Glomerular visceral epithelial cell (primary cell): Measurements from ENCODE around the gene CNNM4.

ENCODE experiments used
- DNase-seq: peaks from one replicate; pipeline ENCODE4 v3.0.0-alpha.2; 2016; ENCODE audit errors: extremely low spot score

The CNNM4 gene

DNA sequence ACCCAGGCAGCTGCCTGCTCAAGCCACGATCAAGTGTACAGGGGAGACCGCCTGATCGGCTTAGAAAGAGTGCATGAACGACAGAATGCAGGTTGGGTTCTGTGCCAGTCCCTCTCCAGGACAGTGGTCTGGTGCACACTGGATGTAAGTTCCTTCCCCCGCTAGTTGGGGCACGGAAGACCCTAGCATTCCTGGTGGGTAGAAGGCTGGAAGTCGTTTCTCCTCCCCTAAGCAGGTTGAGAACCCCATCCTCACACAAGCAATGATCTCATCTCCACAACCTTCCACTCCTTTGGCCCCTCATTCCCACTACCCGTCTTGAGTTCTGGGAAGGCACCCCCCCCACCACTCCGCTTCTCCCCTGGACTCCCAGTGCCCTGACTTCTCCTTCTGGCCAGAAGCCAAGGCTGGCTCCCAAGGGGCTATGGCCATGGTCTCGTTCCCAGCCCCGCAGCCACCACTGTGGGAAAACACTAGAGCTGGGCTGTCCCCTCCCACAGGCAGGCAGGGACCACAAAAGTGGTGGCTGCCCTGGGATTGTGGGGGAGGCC lies 98.5 kb downstream of the CNNM4 start:
- DNase-seq = no peak

DNA sequence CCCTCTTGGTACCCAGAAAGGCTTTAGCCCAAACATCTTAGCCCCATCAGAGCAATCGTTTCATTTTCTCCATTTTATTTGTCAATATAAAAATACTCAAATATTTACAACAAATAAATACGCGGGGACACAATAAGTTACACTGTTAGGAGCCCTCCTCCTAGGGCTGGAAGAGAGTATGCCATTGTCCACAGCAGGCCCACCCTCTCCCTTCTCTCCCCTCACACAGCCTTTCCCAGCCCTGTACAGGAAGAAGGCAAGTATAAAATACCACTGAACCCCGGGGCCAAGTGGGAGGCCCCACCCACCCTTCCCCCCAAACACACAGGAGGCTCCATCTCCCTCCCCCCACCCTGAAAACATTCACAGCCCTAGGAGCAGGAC lies 99.0 kb downstream of the CNNM4 start:
- no peak for DNase-seq

DNA sequence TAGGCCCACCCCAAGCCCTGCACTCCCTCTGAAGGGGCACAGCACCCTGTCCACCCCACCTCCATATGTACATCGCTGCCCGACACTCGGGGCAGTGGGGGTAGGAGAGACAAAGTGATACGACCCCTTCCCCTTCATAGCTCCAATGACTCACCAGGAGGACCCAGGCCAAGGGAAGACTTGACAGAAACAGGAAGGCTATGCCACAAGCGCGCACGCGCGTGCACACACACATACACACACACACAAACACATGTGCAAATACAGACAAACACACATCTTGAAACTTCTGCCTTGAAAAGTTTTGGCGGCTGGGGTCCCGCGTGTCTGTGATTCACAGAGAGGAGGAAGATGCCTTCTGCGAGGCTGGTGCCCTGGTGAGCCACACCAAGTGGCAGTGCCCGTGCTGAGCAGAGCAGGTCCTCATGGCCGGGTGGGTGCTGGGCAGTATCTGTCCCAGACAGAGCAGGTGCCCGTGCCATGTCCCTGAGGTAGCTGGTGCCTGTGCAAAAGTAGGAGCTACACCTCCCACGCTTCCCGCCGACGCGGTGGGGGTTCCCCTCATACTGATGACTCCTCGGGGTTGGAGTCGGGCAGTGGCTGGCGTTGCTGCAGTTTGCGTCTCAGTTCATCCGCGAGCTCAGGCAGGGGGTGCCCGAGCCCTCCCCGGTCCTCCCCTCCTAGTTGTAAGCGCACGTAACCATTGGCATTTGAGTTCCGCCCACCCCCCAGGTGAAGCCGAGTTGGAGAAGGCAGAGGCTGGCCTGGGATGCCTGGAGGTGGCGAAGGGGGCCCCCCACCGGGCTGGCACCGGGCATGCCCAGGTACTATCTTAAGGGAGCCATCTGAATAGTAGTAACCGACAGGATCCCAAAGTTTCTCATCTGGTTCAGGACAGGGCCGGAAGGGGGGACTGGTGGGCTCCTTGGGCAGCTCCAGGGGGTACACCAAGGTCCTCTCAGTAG lies 99.6 kb downstream of the CNNM4 start:
- DNase-seq = no peak

DNA sequence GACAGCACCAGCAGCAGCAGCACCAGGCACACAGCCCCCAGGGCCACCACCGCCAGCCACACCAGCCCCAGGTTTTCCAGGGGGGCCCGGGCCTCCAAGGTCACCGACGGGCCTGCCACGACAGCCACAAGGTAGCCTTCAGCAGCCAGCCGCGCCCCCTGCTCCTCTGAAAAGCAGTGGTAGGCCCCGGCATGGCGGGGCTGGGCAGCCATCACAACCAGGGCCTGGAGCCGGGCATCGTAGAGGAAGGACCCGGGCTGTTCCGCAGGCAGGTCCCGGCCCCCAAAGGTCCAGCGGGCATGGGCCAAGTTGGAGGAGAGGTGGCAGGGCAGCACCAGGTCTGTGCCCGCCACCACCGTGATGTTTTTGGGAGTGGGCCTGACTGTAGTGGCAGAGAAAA lies 100.4 kb downstream of the CNNM4 start:
- no peak for DNase-seq
